SK-N-DZ (cell line): ENCODE results near the gene SAMD8.
A peak's percentile ranks its signal among the peaks of the same experiment; 100 is the strongest.
"Not testable (repeated sequence)": the region's sequence is repeated elsewhere in the genome, so short reads cannot be mapped to it uniquely, and the experiment has no call there.

ENCODE experiments used
- DNase-seq: peaks from one replicate; pipeline ENCODE4 v3.0.0-alpha.2; 2015; ENCODE audit warnings: low spot score

SAMD8 gene

DNA sequence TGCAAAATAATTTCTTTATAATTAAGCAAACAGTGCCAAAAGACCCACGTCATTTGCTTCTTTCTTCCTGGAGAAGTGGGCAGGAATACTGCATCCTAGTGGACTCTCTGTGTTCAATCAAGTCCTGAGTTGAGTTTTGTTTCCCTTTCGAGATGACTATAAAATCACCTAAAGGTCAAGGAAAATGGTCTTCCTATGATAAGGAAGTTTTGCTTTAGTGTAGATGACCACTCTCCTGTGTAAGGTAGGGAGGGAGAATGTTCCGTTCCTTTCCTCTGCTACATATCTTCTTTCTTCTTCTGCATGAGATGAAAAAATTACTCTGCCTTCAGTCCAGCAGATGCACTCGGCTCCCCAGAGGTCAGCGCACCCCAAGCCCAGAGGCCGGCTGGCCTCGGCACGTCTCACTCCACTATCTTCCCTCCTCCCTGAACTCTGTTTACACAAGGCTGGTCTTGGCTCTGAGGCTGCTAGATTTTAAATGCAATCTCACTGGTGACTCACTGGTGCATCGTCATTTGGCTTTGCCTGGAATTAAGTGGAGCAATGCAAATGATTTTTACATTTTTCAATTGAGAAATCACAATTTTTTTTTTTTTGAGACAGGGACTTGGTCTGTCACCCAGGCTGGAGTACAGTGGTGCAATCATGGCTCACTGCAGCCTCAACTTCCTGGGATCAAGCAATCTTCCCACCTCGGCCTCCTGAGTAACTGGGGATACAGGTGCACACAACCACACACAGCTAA is 80.5 kb downstream of the SAMD8 start:
- DNase-seq = no peak

DNA sequence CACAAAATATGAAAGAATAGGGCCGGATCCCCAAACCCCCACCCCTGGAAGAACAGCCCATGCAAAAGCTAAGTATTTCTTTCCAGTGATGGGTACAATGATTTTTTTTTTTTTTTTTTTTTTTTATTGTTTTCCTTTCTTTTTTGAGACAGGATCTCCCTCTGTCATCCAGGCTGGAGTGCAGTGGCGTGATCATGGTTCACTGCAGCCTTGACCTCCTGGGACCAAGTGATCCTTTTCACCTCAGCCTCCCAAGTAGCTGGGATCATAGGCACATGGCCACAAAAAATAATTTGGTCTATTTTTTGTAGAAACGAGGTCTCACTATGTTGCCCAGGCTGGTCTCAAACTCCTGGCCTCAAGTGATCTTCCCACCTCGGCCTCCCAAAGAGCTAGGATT is 83.2 kb downstream of the SAMD8 start:
- DNase-seq = not testable (repeated sequence)

DNA sequence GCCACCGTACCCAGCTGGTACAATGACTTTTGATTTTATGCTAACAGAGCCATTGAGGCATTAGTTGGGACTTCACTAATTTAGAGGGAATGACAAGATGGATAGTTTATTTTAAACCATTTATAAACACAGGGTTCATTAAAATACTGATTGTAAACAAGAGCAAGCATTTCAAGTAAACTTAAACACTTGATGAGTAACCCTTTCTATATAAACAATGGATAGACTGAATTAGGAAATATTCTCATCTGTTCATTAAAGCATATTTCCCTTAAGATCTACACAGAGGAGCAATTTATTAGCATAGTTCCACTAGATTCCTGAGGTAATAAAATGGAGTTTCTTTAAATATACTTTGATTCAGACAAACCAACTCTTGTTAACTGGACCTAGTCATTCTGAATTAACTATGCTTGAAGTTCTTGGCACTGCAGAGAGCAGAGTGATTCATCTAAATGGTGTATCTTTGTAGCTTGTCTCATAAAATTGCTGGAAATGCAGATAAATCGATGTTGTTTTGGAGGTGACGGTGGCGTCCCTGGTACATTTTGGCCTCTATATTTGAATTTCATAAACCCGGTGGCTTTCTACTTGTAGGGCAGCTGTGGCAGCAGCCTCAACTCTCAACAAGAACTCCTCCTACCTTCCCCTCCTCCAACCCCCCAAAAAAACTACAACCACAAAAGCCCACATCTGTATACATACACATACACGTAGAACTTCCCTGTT is 83.7 kb downstream of the SAMD8 start:
- DNase-seq = no peak

DNA sequence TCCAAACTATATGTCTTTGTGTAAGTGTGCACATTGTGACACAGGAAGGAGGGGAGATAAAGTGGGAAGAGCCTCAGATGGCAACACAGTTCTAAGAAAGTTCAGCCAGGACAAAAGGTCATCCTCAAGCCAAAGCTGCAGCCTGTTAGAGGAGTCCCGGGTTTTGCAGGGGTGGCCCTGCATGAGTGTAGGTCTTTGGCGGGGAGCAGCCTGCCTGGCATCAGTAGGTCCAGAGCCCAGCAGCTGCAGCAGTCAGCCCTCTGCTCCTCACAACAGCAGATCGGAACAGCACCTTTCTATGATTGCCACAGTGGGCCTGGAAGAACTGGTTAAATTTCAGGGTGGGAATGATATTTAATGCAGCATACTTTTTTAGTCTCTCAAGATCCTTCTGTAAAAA is 85.6 kb downstream of the SAMD8 start:
- no peak for DNase-seq

DNA sequence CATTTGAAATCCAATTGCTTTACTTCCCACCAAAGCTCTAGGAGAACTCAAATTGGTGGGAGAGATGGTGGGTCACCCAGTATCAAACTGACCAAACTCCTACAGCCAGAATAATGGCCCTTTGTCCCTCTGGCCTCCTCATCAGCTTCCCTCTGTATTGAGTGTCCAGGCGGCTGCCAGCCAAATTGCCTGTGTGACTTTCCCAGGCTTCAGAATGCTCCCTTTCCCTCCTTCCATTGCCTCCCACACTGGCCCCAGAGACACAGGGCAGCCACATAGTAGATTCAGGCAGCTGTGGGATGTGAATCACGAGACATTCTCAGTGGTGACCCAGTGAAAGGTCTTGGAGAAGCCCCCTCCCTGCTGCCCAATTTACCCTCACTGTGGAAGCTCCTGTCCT is 86.5 kb downstream of the SAMD8 start:
- no peak for DNase-seq

DNA sequence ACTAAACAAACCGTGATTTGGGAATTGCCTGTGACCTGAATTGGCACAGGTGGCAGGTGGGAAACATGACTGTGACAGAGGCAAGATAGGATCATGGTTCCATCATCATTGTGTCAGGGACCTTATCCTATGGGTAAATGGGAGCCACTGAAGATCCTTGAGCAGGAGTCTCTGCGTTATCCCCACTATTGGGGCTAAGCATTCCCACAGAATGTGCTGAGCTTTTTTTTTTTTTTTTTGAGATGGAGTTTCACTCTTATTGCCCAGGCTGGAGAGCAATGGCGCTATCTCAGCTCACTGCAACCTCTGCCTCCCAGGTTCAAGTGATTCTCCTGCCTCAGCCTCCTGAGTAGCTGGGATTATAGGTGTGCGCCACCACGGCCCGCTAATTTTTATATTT is 88.5 kb downstream of the SAMD8 start:
- not testable (repeated sequence) for DNase-seq

DNA sequence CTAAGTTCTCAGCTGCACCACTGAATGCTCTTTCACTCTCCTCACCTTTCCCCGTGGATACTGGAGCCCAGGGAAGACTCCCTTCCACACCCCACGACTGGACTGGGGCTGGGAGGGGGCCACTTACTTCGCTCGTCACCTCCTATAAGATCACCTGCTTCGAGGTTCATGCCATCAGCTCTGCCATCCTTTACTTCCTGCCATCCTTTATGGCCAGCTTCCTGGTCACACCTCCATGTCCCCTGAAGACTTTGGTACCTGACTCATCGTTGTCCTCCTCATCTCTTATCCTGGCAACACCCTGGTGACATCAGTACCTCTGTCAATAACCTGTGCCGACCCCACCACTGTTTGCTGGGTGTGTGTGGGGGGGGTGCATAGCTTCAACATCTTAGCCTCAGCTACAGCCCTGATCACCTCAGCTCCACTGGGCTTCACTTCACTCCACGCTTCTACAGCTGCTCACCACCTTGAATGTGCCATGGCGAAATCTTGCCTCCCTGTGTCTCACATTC is 90.4 kb downstream of the SAMD8 start:
- DNase-seq = no peak

DNA sequence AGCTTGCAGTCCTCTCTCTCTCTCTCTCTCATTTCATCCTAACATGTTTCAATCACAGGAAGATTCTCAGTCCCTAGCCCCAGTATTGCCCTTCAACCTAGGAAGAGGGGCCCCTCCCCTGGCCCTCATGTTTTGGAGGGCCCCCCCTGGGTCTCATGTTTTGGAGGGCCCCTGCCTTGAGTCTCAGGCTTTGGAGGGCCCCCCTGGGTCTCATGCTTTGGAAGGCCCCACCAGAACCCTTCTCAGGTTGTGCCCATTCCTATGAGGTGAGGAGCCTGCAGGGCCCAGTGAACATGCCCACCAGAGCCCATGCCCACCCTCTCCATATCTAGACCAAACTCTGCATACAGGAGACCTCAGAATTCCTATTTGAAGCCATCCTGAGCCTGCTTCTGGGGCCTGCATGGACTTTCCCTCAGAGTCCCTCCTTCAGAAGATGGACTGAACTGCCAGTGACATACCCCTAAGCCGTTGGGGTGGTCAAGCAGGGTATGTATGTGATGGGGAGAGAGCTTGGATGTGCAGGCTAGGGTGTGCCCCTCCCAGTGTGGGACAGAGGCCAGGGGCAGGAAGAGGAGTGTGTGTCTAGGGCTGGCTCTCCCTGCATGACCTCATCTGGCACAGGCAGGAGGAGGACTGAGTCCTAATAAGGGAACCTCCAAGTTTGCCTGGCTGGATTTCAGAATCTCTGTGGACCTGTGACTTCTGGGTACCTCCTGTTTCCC is 91.0 kb downstream of the SAMD8 start:
- DNase-seq = no peak

DNA sequence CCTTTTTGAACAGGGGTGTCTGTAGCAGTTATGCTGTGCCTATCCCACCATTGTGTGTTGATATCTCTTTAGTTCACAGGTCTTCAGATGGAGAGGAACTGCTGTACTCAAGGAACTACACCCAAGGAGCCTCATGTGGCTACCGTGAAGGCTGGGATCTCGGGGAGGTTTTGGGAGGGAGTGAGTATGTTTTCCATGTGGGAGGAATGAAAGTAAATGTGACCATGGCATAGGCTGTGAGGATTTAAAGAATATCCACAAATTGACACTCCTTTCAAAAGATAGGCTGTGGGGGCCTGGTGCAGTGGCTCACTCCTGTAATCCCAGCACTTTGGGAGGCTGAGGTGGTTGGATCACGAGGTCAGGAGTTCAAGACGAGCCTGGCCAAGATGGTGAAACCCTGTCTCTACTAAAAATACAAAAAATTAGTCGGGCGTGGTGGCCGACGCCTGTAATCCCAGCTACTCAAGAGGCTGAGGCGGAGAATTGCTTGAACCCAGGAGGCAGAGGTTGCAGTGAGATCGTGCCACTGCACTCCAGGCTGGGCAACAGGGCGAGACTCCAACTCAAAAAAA is 91.7 kb downstream of the SAMD8 start:
- DNase-seq = not testable (repeated sequence)

DNA sequence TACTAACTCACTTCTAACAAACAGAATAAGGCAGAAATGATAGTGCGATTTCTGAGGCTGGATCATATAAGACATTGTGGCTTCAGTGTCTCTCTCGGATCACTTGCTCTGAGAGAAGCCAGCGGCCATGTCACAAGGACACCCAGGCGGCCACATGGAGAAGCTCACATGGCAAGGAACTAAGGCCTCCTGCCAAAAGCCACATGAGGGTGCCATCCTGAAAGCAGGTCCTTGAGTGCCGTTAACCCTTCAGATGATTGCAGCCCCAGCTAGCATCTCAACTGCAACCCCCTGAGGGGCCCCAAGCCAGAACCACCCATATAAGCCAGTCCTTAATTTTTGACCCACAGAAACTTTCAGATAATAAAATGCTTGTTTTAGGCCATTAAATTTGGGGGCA is 92.3 kb downstream of the SAMD8 start:
- DNase-seq = no peak

DNA sequence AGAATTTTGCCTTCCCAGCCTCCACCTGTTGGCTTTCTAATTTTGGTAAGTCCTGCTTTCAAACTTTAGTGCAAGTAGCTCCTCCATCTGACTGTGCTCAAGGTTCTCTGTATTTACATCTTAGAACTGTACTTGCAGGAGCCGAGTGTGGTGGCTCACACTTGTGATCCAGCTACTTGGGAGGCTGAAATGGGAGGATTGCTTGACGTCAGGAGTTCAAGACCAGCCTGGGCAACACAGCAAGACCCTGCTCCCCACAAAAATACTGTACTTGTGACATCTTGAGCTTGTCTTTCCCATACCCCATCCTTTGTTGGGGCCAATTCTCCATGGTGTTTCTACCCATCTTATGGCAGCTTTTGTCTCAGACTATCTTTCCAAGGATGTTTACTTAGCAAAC is 94.5 kb downstream of the SAMD8 start:
- no peak for DNase-seq

DNA sequence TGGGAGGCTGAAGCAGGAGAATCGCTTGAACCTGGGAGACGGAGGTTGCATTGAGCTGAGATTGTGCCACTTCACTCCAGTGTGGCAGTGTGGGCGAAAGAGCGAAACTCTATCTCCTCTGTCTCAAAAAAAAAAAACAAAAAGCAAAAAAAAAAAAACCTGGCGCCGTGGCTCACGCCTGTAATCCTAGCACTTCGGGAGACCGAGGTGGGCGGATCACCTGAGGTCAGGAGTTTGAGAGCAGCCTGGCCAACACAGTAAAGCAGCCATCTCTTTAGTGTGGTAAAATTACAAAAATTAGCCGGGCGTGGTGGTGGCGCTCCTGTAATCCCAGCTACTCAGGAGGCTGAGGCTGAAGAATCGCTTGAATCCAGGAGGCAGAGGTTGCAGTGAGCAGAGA is 95.2 kb downstream of the SAMD8 start:
- not testable (repeated sequence) for DNase-seq

DNA sequence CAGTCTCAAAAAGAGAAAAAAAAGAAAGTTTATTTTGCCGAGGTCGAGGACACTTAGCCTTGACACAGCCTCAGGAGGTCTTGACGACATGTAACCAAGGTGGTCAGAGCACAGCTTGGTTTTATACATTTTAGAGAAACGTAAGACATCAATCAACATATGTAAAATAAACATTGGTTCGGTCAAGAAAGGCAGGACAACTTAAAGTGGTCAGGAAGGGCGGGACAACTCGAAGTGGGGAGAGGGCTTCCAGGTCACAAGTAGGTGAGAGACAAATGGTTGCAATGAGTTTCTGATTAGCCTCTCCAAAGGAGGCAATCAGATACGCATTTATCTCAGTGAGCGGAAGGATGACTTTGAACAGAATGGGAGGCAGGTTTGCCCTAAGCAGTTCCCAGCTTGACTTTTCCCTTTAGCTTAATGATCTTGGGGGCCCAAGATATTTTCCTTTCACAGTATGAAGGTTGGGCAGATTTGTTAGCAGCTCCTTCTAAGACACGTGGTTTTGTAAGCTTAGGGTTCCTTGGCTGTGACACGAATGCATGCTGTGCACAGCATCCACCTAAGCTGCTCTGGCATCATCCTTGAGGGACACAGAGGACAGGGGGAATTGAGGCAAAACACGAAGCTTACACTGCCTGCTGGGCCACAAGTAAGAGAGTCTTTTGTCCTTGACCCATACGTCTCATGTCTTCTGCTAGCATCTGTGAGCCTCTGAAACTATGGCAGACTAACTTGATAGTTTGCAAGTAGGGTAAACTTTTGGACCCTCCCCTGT is 95.8 kb downstream of the SAMD8 start:
- no peak for DNase-seq

DNA sequence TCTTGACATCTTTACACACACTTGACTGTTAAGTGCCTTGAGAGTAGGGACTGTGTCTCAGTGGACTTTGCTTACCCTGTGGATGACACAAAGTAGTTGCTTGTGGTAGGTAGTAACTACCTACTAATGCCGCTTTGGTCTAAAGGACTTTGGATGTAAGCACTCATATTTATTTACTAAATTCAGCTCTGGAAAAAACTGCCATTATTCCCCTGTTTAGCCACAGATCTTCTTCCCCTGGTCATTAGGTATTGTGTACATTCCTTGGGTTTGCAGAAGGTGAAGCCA is 96.3 kb downstream of the SAMD8 start:
- DNase-seq = no peak

DNA sequence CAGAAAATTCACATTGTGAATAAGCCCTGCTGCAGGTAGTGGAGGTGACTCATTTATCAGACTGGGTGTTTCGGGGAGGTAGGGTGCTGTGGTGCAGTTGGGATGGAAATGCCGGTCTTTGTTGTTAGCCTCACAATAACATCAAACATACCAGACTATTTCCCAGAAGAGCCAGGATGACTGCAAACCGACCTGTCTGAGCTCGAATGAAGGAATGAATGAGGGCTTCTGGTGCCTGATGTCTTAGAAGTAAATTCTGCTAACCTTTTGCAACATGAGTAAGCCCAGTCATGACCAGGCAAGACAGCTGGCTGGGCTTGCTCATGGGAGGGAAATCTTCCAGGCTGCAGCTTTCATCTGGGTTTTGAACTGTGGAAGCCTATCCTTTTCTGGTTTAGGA is 96.7 kb downstream of the SAMD8 start:
- DNase-seq = no peak

DNA sequence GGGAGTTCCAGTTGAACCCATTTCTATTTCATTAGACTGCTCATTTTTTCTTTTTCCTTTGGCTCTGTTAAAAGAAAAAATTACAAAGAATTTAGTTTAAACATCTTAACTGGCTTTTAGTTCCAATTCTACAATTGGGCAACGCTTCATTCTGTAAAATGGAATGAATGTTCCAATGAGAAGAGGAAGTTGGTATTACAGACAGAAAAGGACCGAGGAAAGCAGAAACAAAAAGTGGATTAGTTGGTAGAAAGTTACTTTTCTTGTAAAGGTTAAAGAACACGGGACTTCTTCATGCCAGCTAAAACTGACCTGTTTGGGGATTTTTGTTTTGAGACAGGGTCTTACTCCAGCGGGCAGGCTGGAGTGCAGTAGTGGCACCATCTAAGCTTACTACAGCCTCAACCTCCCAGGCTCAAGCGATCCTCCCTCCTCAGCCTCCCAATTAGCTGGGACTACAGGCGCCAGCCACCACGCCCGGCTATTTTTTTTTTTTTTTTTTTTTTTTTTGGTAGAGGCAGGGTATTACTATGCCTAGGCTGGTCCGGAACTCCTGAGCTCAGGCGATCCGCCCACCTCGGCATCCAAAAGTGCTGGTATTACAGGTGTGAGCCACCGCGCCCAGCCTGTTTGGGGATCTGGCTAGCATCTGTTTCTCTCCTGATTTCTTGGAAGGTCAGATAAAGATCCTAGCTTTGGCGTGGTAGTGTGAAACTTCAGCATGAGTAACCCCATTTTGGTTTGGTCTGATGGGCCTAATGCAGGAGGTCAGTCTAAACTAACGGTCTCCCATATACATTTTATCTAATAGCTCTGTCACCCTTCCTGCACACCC is 97.8 kb downstream of the SAMD8 start:
- DNase-seq = no peak

DNA sequence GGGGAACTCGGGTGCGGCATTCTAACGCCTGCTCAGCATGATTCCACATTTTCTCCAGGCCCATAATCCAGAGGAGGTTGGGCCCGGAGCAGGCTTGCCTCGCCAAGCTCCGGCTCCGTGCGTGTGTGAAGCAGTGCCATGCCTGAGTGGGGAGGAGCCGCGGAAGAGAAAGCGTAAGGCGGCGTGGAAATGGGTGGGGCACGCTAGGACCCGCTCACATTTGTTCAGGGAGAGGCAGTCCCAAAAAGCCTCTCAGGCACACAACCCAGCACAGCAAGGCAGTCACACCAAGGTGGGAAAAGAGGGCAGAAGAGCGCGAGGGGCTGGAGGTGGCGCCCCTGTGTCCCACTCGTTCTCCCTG is 98.4 kb downstream of the SAMD8 start:
- peak; percentile 75 for DNase-seq

DNA sequence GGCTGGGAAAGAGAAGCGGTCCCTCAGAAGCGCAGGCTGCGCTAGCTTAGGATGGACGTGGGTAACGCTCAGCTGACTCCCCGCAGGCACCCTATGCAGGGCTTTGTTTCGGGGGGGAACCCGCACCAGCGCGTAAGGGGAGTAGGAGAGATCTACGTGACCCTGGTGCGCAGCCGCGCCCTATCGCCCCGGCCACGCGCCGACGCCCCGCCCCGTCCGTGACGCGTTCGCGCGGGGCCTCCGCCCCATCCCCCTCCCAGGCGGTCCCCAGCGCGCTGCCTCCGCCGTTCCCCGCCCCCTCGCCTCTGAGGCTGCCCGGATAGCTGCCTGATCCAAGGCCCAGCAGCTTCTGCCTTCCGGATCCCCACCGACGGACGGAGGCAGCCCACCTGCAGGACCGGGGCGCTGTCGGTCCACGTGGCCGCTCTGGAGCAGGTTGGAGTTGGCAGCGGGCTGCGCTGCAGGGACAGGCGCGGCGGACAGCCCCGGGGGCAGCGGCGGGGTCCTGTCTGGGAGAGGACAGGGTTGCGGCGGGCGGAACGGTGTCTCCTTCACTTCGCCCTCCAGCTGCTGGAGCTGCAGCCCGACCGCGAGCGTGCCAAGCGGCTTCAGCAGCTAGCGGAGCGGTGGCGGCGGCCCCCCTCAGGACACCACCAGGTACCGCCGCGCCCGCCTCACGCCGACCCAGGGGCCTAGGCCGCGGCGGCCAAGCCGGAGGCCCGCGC is 99.0 kb downstream of the SAMD8 start, which contains the start of gene VDAC2:
TSS of gene VDAC2 (plus strand) at position 515 of the 725 bp plus-strand sequence. CDS start 363 bp downstream, outside the sequence.
- peak; percentile 89 for DNase-seq

DNA sequence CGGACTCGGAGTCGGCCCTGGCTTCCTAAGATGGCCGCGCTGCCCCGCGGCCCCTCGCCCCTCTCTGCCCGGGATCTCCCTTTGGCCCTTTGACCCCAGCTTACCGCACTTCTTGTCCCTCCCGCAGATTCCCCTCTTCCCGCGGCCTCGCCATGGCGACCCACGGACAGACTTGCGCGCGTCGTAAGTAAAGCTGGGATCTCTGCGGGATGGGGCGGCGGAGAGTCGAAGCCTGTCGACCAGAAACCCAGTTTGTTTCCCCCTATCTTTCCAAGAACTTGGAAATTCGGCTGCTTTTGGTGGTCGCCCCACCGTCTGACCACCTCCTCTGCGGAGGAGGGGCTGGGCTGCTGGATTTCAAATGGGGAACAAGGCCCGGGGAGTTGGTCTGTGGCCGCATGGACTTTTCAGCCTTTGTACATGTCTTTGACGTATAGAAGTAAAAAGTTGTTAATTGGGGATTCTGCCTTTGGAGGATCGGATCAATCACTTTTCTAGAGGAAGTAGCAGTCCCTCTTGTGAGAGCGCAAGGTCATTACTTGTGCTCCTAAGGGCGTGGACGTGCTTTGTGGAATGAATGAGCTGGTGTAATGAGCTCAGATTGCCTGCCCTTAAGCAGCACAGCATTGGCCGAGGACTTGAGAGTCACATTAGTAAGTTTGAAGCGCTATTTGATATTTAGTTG is 99.7 kb downstream of the SAMD8 start:
- no peak for DNase-seq
